ENCODE data around the gene SKOR1.

GRCh38 chr15:67863442-67863987 is 38.2 kb downstream of the SKOR1 start:
- TF ChIP-seq PBX3 (CRISPR knock-in tag; IDR thresholded peaks at IDR 0.05; ENCODE audit: borderline replicate concordance) (no peak), ZNF225 (CRISPR knock-in tag; IDR thresholded peaks at IDR 0.05) (no peak), TAF1 (CRISPR knock-in tag; IDR thresholded peaks at IDR 0.05) (peak; percentile 51; the same call in 1 of the 2 replicates), HOXA5 (CRISPR knock-in tag; IDR thresholded peaks at IDR 0.05) (peak; percentile 86; the same call in 1 of the 2 replicates), TCF7L2 (IDR thresholded peaks at IDR 0.05; ENCODE audit: low read depth, low read length) (no peak), MEF2D (CRISPR knock-in tag; IDR thresholded peaks at IDR 0.05) (peak; percentile 79)

Data from HepG2 (cell line).